AG04450 (cell line): ENCODE measurements around the gene NIPAL3. TPM values are rescaled to one million over a fixed set of nuclear protein-coding genes. Genes with fewer than 3 reads are reported as not detected.

Source experiments
- CTCF ChIA-PET: fragments of 300-600, 350-600 bp; formaldehyde crosslinking; extraction: SDS; loops from one replicate; lab custom pipeline; 2022; ENCODE audit warnings: antibody characterized with exemption, inconsistent platforms; lab: Charles Lee
- POLR2A ChIA-PET: fragments of 350-600 bp; formaldehyde crosslinking; extraction: SDS; loops from one replicate; lab custom pipeline; 2021; ENCODE audit warnings: antibody characterized with exemption, inconsistent platforms; lab: Yijun Ruan, JAX
- DNase-seq: peaks from one replicate; pipeline ENCODE4 v3.0.0-alpha.2; 2011; ENCODE audit warnings: low read depth, low spot score
- H3K27ac ChIP-seq: one replicate; pipeline ENCODE4 v1.5.1; 2012; ENCODE audit warnings: low read depth, low read length, control low read depth
- H3K27me3 ChIP-seq: one replicate; pipeline ENCODE4 v1.6.0; 2012; ENCODE audit warnings: low read length; ENCODE audit not compliant: control insufficient read depth, insufficient read depth
- H3K4me3 ChIP-seq: 2 replicates; pipeline ENCODE4 v1.5.1; 2011; ENCODE audit warnings: mild to moderate bottlenecking, low read depth, low read length, control low read depth
- H3K9me3 ChIP-seq: 2 replicates; pipeline ENCODE4 v1.5.1; 2012; ENCODE audit warnings: low read length; ENCODE audit not compliant: control insufficient read depth, insufficient read depth
- CTCF ChIP-seq: IDR thresholded peaks from 2 replicates; pipeline ENCODE4 v1.5.1; 2011; ENCODE audit warnings: low read depth, low read length, control low read depth, inconsistent platforms
- polyA plus RNA-seq: library from polyadenylated mRNA; depleted of rRNA; stranded (reverse); fragments of >200 nt; gene quantifications from 2 replicates; pipeline ENCODE4 v1.2.3, GENCODE V29; 2011

Gene NIPAL3
- polyA plus RNA-seq, 1 experiment: 46.5 TPM

- ChIA-PET CTCF (interaction anchor here (0.9 to 8.9 kb wide), 2 partner anchors 186 to 189 kb away, joined by 6 to 139 read pairs; no protein-coding TSS in a partner anchor), POLR2A (no interaction called here)
- Histone ChIP-seq H3K9me3 (no peaks in the 10 kb centered on the region), H3K27ac (no peak overlapping the region), H3K27me3 (no peaks in the 10 kb centered on the region), H3K4me3 (no peak overlapping the region)
- no peak for TF ChIP-seq CTCF
- no peak for DNase-seq
Observed at GRCh38 chr1:24389231-24389678, 26.3 kb upstream of the NIPAL3 start.

- peak; percentile 73 for DNase-seq
- ChIA-PET POLR2A (interaction anchor here (1.5 kb wide), 1 partner anchor 189 kb away, joined by 7 read pairs; no protein-coding TSS in a partner anchor), CTCF (interaction anchor here (0.6 to 7.2 kb wide), 83 partner anchors 9 to 444 kb away, joined by 3 to 659 read pairs (median 5); partner anchors contain the start of genes IFNLR1, NIPAL3 and STPG1)
- H3K27me3 ChIP-seq: no peaks in the 10 kb centered on the region
- no peaks in the 10 kb centered on the region for H3K9me3 ChIP-seq
- no peak overlapping the region for H3K27ac ChIP-seq
- TF ChIP-seq CTCF: peak; percentile 99
- no peak overlapping the region for H3K4me3 ChIP-seq
Observed at GRCh38 chr1:24390924-24391782, 24.4 kb upstream of the NIPAL3 start.

GRCh38 chr1:24391882-24392603 lies 23.6 kb upstream of the NIPAL3 start:
- Histone ChIP-seq H3K27ac (no peak overlapping the region), H3K4me3 (no peak overlapping the region), H3K27me3 (no peaks in the 10 kb centered on the region), H3K9me3 (no peaks in the 10 kb centered on the region)
- TF ChIP-seq CTCF: peak; percentile 83
- POLR2A ChIA-PET: interaction anchor here (0.6 to 1.8 kb wide), 3 partner anchors 190 to 201 kb away, joined by 3 to 7 read pairs (median 4); no protein-coding TSS in a partner anchor
- no peak for DNase-seq
- CTCF ChIA-PET: interaction anchor here (0.6 to 7.2 kb wide), 54 partner anchors 8 to 443 kb away, joined by 3 to 659 read pairs (median 6); partner anchors contain the start of genes IFNLR1 and NIPAL3

- Histone ChIP-seq H3K27ac (no peak overlapping the region), H3K27me3 (no peaks in the 10 kb centered on the region), H3K4me3 (no peak overlapping the region), H3K9me3 (no peaks in the 10 kb centered on the region)
- CTCF ChIA-PET: interaction anchor here (0.7 to 7.2 kb wide), 27 partner anchors 10 to 321 kb away, joined by 3 to 659 read pairs (median 8); no protein-coding TSS in a partner anchor
- POLR2A ChIA-PET: interaction anchor here (0.6 to 1.8 kb wide), 3 partner anchors 24 to 299 kb away, joined by 3 to 6 read pairs (median 4); no protein-coding TSS in a partner anchor
- DNase-seq: no peak
- no peak for TF ChIP-seq CTCF
Observed at GRCh38 chr1:24392604-24392946, 23.0 kb upstream of the NIPAL3 start.
